ENCODE data around the gene SPEM1. TPM values are rescaled to one million over a fixed set of nuclear protein-coding genes. Genes with fewer than 3 reads are reported as not detected.
"Not testable (repeated sequence)": the region's sequence is repeated elsewhere in the genome, so short reads cannot be mapped to it uniquely, and the experiment has no call there.

Gene SPEM1
- total RNA-seq, 1 donor from 2014 or later, result not detected

- no peaks in the 10 kb centered on the region for H3K27me3 ChIP-seq (ENCODE audit: control insufficient read depth in 3 of 3, insufficient read depth in 3 of 3, low read length in 3 of 3)
- H3K36me3 ChIP-seq (ENCODE audit: control insufficient read depth in 3 of 3, insufficient read depth in 3 of 3, low read length in 3 of 3), result peaks cover 23 to 31% (median 25%) of the 10 kb centered on the region in 3 donors
- peaks cover 22 to 29% (median 27%) of the 10 kb centered on the region in 3 donors for H3K4me1 ChIP-seq (ENCODE audit: control insufficient read depth in 3 of 3, insufficient read depth in 3 of 3, low read length in 3 of 3)
- H3K9ac ChIP-seq (ENCODE audit: low read depth in 1 of 3, low read length in 3 of 3), result peak overlapping the region; percentile 43 to 69 (median 45)
- H3K9me3 ChIP-seq (ENCODE audit: control insufficient read depth in 3 of 3, low read length in 3 of 3), result no peaks in the 10 kb centered on the region
- H3K27ac ChIP-seq (ENCODE audit: low read depth, low read length), result peak overlapping the region; percentile 77
- H3K4me3 ChIP-seq (ENCODE audit: low read length in 3 of 3), result no peak overlapping the region
Observed at GRCh38 chr17:7466639-7467341, 46.7 kb downstream of the SPEM1 start.

GRCh38 chr17:7467498-7467897 lies 47.4 kb downstream of the SPEM1 start:
- peak overlapping the region; percentile 77 for H3K27ac ChIP-seq (ENCODE audit: low read depth, low read length)
- H3K4me3 ChIP-seq (ENCODE audit: low read length in 3 of 3), result no peak overlapping the region
- H3K27me3 ChIP-seq (ENCODE audit: control insufficient read depth in 3 of 3, insufficient read depth in 3 of 3, low read length in 3 of 3), result no peaks in the 10 kb centered on the region
- H3K36me3 ChIP-seq (ENCODE audit: control insufficient read depth in 3 of 3, insufficient read depth in 3 of 3, low read length in 3 of 3), result peaks cover 20 to 28% (median 23%) of the 10 kb centered on the region in 3 donors
- H3K9me3 ChIP-seq (ENCODE audit: control insufficient read depth in 3 of 3, low read length in 3 of 3), result no peaks in the 10 kb centered on the region
- no peak overlapping the region for H3K9ac ChIP-seq (ENCODE audit: low read depth in 1 of 3, low read length in 3 of 3)
- H3K4me1 ChIP-seq (ENCODE audit: control insufficient read depth in 3 of 3, insufficient read depth in 3 of 3, low read length in 3 of 3), result peaks cover 22 to 32% (median 30%) of the 10 kb centered on the region in 3 donors

- H3K27ac ChIP-seq (ENCODE audit: low read depth, low read length), result no peak overlapping the region
- H3K36me3 ChIP-seq (ENCODE audit: control insufficient read depth in 3 of 3, insufficient read depth in 3 of 3, low read length in 3 of 3), result peaks cover 13 to 21% (median 16%) of the 10 kb centered on the region in 3 donors
- H3K4me1 ChIP-seq (ENCODE audit: control insufficient read depth in 3 of 3, insufficient read depth in 3 of 3, low read length in 3 of 3), result peaks cover 22 to 34% (median 30%) of the 10 kb centered on the region in 3 donors
- H3K9me3 ChIP-seq (ENCODE audit: control insufficient read depth in 3 of 3, low read length in 3 of 3), result no peaks in the 10 kb centered on the region
- no peak overlapping the region for H3K4me3 ChIP-seq (ENCODE audit: low read length in 3 of 3)
- H3K27me3 ChIP-seq (ENCODE audit: control insufficient read depth in 3 of 3, insufficient read depth in 3 of 3, low read length in 3 of 3), result no peaks in the 10 kb centered on the region
- H3K9ac ChIP-seq (ENCODE audit: low read depth in 1 of 3, low read length in 3 of 3), result no peak overlapping the region
Observed at GRCh38 chr17:7468290-7468689, 48.2 kb downstream of the SPEM1 start.

- Histone ChIP-seq H3K4me1 (ENCODE audit: control insufficient read depth in 3 of 3, insufficient read depth in 3 of 3, low read length in 3 of 3) (peaks cover 26 to 38% (median 30%) of the 10 kb centered on the region in 3 donors), H3K36me3 (ENCODE audit: control insufficient read depth in 3 of 3, insufficient read depth in 3 of 3, low read length in 3 of 3) (peaks cover 9 to 15% (median 10%) of the 10 kb centered on the region in 3 donors), H3K27me3 (ENCODE audit: control insufficient read depth in 3 of 3, insufficient read depth in 3 of 3, low read length in 3 of 3) (no peaks in the 10 kb centered on the region), H3K27ac (ENCODE audit: low read depth, low read length) (no peak overlapping the region), H3K9me3 (ENCODE audit: control insufficient read depth in 3 of 3, low read length in 3 of 3) (no peaks in the 10 kb centered on the region), H3K4me3 (ENCODE audit: low read length in 3 of 3) (no peak overlapping the region), H3K9ac (ENCODE audit: low read depth in 1 of 3, low read length in 3 of 3) (no peak overlapping the region)
Observed at GRCh38 chr17:7468804-7469389, 48.8 kb downstream of the SPEM1 start.

GRCh38 chr17:7469843-7470242 lies 49.7 kb downstream of the SPEM1 start:
- H3K27me3 ChIP-seq (ENCODE audit: control insufficient read depth in 3 of 3, insufficient read depth in 3 of 3, low read length in 3 of 3); H3K4me3 ChIP-seq (ENCODE audit: low read length in 3 of 3); H3K27ac ChIP-seq (ENCODE audit: low read depth, low read length); H3K9me3 ChIP-seq (ENCODE audit: control insufficient read depth in 3 of 3, low read length in 3 of 3); H3K9ac ChIP-seq (ENCODE audit: low read depth in 1 of 3, low read length in 3 of 3): not testable (repeated sequence)
- H3K4me1 ChIP-seq (ENCODE audit: control insufficient read depth in 3 of 3, insufficient read depth in 3 of 3, low read length in 3 of 3), result peaks cover 33 to 44% (median 36%) of the 10 kb centered on the region in 3 donors
- peaks cover 7 to 12% (median 7%) of the 10 kb centered on the region in 3 donors for H3K36me3 ChIP-seq (ENCODE audit: control insufficient read depth in 3 of 3, insufficient read depth in 3 of 3, low read length in 3 of 3)

GRCh38 chr17:7470457-7470973 lies 50.4 kb downstream of the SPEM1 start:
- H3K36me3 ChIP-seq (ENCODE audit: control insufficient read depth in 3 of 3, insufficient read depth in 3 of 3, low read length in 3 of 3); H3K9me3 ChIP-seq (ENCODE audit: control insufficient read depth in 3 of 3, low read length in 3 of 3); H3K27me3 ChIP-seq (ENCODE audit: control insufficient read depth in 3 of 3, insufficient read depth in 3 of 3, low read length in 3 of 3); H3K4me3 ChIP-seq (ENCODE audit: low read length in 3 of 3); H3K27ac ChIP-seq (ENCODE audit: low read depth, low read length): not testable (repeated sequence)
- peaks cover 38 to 48% (median 39%) of the 10 kb centered on the region in 3 donors for H3K4me1 ChIP-seq (ENCODE audit: control insufficient read depth in 3 of 3, insufficient read depth in 3 of 3, low read length in 3 of 3)
- peak overlapping the region in 2 of 3 donors; percentile 1 to 5 for H3K9ac ChIP-seq (ENCODE audit: low read depth in 1 of 3, low read length in 3 of 3)

Other genes starting within 250 kb of the SPEM1 start
- 1.0 TPM for gene ASGR1, start 241.0 kb upstream of the SPEM1 start, total RNA-seq
- gene DLG4, start 200.5 kb upstream of the SPEM1 start, total RNA-seq, result 7.3 TPM
- 119 TPM for gene ACADVL, start 200.4 kb upstream of the SPEM1 start, total RNA-seq
- gene DVL2, start 185.8 kb upstream of the SPEM1 start, total RNA-seq, result 63.2 TPM
- 30.3 TPM for gene PHF23, start 180.9 kb upstream of the SPEM1 start, total RNA-seq
- 259 TPM for gene GABARAP, start 177.9 kb upstream of the SPEM1 start, total RNA-seq
- 39.7 TPM for gene CTDNEP1, start 168.6 kb upstream of the SPEM1 start, total RNA-seq
- gene ELP5, start 168.1 kb upstream of the SPEM1 start, total RNA-seq, result 28.2 TPM
- gene CLDN7, start 157.8 kb upstream of the SPEM1 start, total RNA-seq, result not detected
- 34.4 TPM for gene SLC2A4, start 138.6 kb upstream of the SPEM1 start, total RNA-seq
- 0.52 TPM for gene YBX2, start 125.7 kb upstream of the SPEM1 start, total RNA-seq
- 185 TPM for gene EIF5A, start 112.7 kb upstream of the SPEM1 start, total RNA-seq
- 24.5 TPM for gene GPS2, start 105.0 kb upstream of the SPEM1 start, total RNA-seq
- 19.8 TPM for gene NEURL4, start 91.0 kb upstream of the SPEM1 start, total RNA-seq
- gene ACAP1, start 83.8 kb upstream of the SPEM1 start, total RNA-seq, result 2.1 TPM
- gene KCTD11, start 68.2 kb upstream of the SPEM1 start, total RNA-seq, result 4.2 TPM
- gene TMEM95, start 65.2 kb upstream of the SPEM1 start, total RNA-seq, result not detected
- gene TNK1, start 39.2 kb upstream of the SPEM1 start, total RNA-seq, result not detected
- gene PLSCR3, start 25.8 kb upstream of the SPEM1 start, total RNA-seq, result 10.4 TPM
- gene TMEM256, start 16.2 kb upstream of the SPEM1 start, total RNA-seq, result 149 TPM
- gene NLGN2, start 12.5 kb upstream of the SPEM1 start, total RNA-seq, result 3.1 TPM
- gene SPEM2, start 5.3 kb downstream of the SPEM1 start, total RNA-seq, result not detected
- gene SPEM3, start 8.5 kb downstream of the SPEM1 start, total RNA-seq, result not detected
- gene TMEM102, start 15.1 kb downstream of the SPEM1 start, total RNA-seq, result 0.52 TPM
- 1.0 TPM for gene FGF11, start 19.2 kb downstream of the SPEM1 start, total RNA-seq
- 31.3 TPM for gene CHRNB1, start 24.7 kb downstream of the SPEM1 start, total RNA-seq
- 10.4 TPM for gene ZBTB4, start 59.3 kb downstream of the SPEM1 start, total RNA-seq
- gene SLC35G6, start 61.1 kb downstream of the SPEM1 start, total RNA-seq, result not detected
- 91.3 TPM for gene POLR2A, start 64.0 kb downstream of the SPEM1 start, total RNA-seq
- 4.7 TPM for gene TNFSF12, start 128.7 kb downstream of the SPEM1 start, total RNA-seq
- gene TNFSF13, start 138.4 kb downstream of the SPEM1 start, total RNA-seq, result 2.1 TPM
- gene SENP3, start 141.6 kb downstream of the SPEM1 start, total RNA-seq, result 31.3 TPM
- gene CD68, start 159.3 kb downstream of the SPEM1 start, total RNA-seq, result 4.2 TPM
- 26.1 TPM for gene MPDU1, start 163.5 kb downstream of the SPEM1 start, total RNA-seq
- gene SOX15, start 169.8 kb downstream of the SPEM1 start, total RNA-seq, result not detected
- gene FXR2, start 194.6 kb downstream of the SPEM1 start, total RNA-seq, result 42.3 TPM
- 41.2 TPM for gene SAT2, start 207.5 kb downstream of the SPEM1 start, total RNA-seq
- not detected for gene SHBG, start 209.8 kb downstream of the SPEM1 start, total RNA-seq
- gene ATP1B2, start 230.6 kb downstream of the SPEM1 start, total RNA-seq, result 1.6 TPM

Measured in skeletal muscle tissue (tissue), 4 donors.